Stomach (tissue), 9 donors: ENCODE measurements around the gene CRIM1. TPM values are rescaled to one million over a fixed set of nuclear protein-coding genes. Genes with fewer than 3 reads are reported as not detected.

Experiments used
- DNase-seq, 2 donors: peaks; one replicate each; pipeline versions ENCODE4 v3.0.0 to v3.0.0-alpha.2; 2013 to 2019
- H3K27ac ChIP-seq, 5 donors: fragments of 200-600 bp in 4 of 5; sonication (generic) in 4 of 5; one replicate each; pipeline ENCODE4 v1.5.1; 2013 to 2019; ENCODE audit warnings: mild to moderate bottlenecking in 1 of 5, moderate library complexity in 1 of 5
- H3K27me3 ChIP-seq, 3 donors: fragments of 200-600 bp; sonication (generic); one replicate each; pipeline ENCODE4 v1.5.1; 2017 to 2019; ENCODE audit warnings: mixed run types in 1 of 3
- H3K36me3 ChIP-seq, 4 donors: fragments of 200-600 bp; sonication (generic); 1 replicate in 3 of 4; 2 replicates in 1 of 4; pipeline ENCODE4 v1.5.1; 2016 to 2019
- H3K4me1 ChIP-seq, 4 donors: fragments of 200-600 bp; sonication (generic); one replicate each; pipeline ENCODE4 v1.5.1; 2016 to 2019
- H3K4me3 ChIP-seq, 4 donors: fragments of 200-600 bp; sonication (generic) in 3 of 4; one replicate each; pipeline ENCODE4 v1.5.1; 2016 to 2019; ENCODE audit warnings: mild to moderate bottlenecking in 1 of 4
- H3K9me3 ChIP-seq, 4 donors: fragments of 200-600 bp; sonication (generic); one replicate each; pipeline ENCODE4 v1.5.1; 2016 to 2019
- EP300 ChIP-seq: sonication (generic); formaldehyde crosslinking; IDR thresholded peaks from one replicate; pipeline ENCODE4 v1.6.1; 2017; ENCODE audit warnings: antibody characterized with exemption
- POLR2A ChIP-seq, 4 donors: fragments of 450-650 bp; IDR thresholded peaks; one replicate each; pipeline ENCODE4 v1.6.1; 2016; ENCODE audit warnings: antibody characterized with exemption in 4 of 4, control low read depth in 2 of 4, mild to moderate bottlenecking in 1 of 4, moderate library complexity in 1 of 4
- POLR2AphosphoS5 ChIP-seq, 3 donors: sonication (generic); formaldehyde crosslinking; IDR thresholded peaks; one replicate each; pipeline ENCODE4 v1.6.1; 2016; ENCODE audit warnings: antibody characterized with exemption in 3 of 3
- WGBS, 5 donors: extraction: QIAGEN DNeasy Blood & Tissue Kit in 3 of 5; methylation state at CpG; one replicate each; pipeline versions ENCODE4 v1.1.5 to v1.1.7; 2013 to 2018; 5-methylcytosine and 5-hydroxymethylcytosine counted together
- intact Hi-C: fragments of 100-400 bp; cut with DNase I; formaldehyde crosslinking; loops from one replicate; pipeline ENCODE4 v1.15.1; 2023; ENCODE audit warnings: low total_unique reads
- polyA plus RNA-seq, 3 donors: library from polyadenylated mRNA; stranded (reverse); fragments of 200-250 nt; gene quantifications; one replicate each; pipeline ENCODE4 v1.2.3, GENCODE V29; 2013
- total RNA-seq, 5 donors: library from RNA; depleted of rRNA; stranded (reverse); fragments of >200 nt; gene quantifications; one replicate each; pipeline versions ENCODE4 v1.1.0 to v1.2.3, GENCODE V29; 2014 to 2016
- TF ChIP-seq, protein P1 (sequence below), 7 experiments: fragments of 450-650 bp in 4 of 7; fragments of 200-600 bp in 3 of 7; sonication (generic) in 3 of 7; IDR thresholded peaks; one replicate each; pipeline ENCODE4 v1.5.1; 2016 to 2019; ENCODE audit warnings: antibody characterized with exemption in 7 of 7, control low read depth in 2 of 7, mild to moderate bottlenecking in 1 of 7
- donor health status: healthy with polysubstance abuse.
- donor health status: Bipolar disorder and iron deficiency.
- donor health status: healthy.

Gene CRIM1
- total and polyA plus RNA-seq, 8 donors = 3.1 to 158 (median 50.7) TPM

DNA sequence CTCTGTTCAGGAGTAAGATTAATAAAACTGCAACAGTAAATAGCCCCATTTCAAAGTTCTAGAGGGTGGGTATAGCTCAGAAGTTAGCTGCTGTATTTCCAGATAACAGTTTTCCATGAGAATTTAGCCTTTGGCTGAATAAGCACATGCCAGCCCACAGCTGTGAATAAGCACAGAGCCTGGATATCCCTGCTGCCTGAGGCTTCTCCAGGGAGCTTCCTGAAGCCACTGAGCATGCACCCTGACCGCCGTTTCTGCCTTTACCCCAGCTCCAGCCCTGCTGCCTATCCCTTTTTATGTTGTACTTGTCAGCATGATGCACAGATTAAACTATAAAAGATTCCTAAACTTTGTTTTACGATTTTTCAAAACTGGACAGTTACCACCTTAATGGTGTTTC, 157.1 kb downstream of the CRIM1 start:
- no peak for TF ChIP-seq POLR2A (IDR thresholded peaks at IDR 0.05)
- TF ChIP-seq, protein P1, sequence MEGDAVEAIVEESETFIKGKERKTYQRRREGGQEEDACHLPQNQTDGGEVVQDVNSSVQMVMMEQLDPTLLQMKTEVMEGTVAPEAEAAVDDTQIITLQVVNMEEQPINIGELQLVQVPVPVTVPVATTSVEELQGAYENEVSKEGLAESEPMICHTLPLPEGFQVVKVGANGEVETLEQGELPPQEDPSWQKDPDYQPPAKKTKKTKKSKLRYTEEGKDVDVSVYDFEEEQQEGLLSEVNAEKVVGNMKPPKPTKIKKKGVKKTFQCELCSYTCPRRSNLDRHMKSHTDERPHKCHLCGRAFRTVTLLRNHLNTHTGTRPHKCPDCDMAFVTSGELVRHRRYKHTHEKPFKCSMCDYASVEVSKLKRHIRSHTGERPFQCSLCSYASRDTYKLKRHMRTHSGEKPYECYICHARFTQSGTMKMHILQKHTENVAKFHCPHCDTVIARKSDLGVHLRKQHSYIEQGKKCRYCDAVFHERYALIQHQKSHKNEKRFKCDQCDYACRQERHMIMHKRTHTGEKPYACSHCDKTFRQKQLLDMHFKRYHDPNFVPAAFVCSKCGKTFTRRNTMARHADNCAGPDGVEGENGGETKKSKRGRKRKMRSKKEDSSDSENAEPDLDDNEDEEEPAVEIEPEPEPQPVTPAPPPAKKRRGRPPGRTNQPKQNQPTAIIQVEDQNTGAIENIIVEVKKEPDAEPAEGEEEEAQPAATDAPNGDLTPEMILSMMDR (IDR thresholded peaks at IDR 0.05) = no peak
- TF ChIP-seq EP300 = no peak
- TF ChIP-seq POLR2AphosphoS5 (IDR thresholded peaks at IDR 0.05) = no peak
- Histone ChIP-seq H3K36me3 (peaks cover 8 to 76% (median 70%) of the 10 kb centered on the region in 4 donors), H3K9me3 (no peaks in the 10 kb centered on the region), H3K4me1 (no peaks in the 10 kb centered on the region), H3K27me3 (no peaks in the 10 kb centered on the region), H3K4me3 (no peak overlapping the region), H3K27ac (no peak overlapping the region)
- intact Hi-C loops = no loop called here
- WGBS, 5 donors = 77 to 89% (median 80%) methylated on average over 3 of the region's 3 CpGs
- DNase-seq = no peak

DNA sequence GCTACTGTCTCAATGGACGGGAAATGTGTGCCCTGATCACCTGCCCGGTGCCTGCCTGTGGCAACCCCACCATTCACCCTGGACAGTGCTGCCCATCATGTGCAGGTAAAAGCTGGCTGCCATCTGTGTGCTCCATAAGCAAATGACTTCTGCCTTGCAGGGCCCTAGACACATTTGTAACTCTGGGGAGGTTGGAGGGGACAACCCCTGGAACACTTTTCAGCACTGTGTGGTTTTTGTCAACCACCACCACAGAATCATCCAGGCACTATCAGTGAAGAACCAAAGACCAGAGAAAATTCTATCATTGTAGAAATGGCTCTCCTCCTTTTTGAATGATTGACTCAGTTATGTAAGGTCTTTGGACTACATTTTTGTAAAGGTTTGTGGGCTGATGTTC, 158.1 kb downstream of the CRIM1 start:
- Histone ChIP-seq H3K9me3 (no peaks in the 10 kb centered on the region), H3K36me3 (peaks cover 8 to 84% (median 75%) of the 10 kb centered on the region in 4 donors), H3K27ac (no peak overlapping the region), H3K4me1 (no peaks in the 10 kb centered on the region), H3K4me3 (no peak overlapping the region), H3K27me3 (no peaks in the 10 kb centered on the region)
- DNase-seq = no peak
- intact Hi-C loops = no loop called here
- 86 to 100% (median 96%) methylated on average over 2 of the region's 2 CpGs for WGBS, 5 donors
- TF ChIP-seq, protein P1 (IDR thresholded peaks at IDR 0.05) = no peak
- no peak for TF ChIP-seq EP300
- no peak for TF ChIP-seq POLR2AphosphoS5 (IDR thresholded peaks at IDR 0.05)
- TF ChIP-seq POLR2A (IDR thresholded peaks at IDR 0.05) = no peak

DNA sequence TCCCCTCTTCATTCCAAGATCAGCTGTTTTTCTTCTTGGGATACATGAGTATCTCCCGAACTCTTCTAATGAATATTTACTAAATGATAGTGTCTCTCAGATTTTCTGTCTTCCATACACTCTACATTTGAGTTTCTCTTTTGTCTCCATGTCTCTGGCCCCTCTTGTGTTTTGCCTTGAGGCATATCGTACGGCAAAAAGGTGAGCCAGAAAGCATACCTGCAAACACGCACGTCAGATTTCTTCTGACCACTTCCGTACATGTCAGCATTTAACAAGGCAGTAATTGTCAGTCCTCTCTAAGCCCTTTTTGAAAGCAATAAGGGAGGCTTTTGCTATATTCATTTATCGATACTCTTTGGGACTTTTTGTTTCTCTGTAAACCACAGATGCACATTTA, 160.0 kb downstream of the CRIM1 start:
- DNase-seq = no peak
- Histone ChIP-seq H3K27me3 (no peaks in the 10 kb centered on the region), H3K4me3 (no peak overlapping the region), H3K27ac (no peak overlapping the region), H3K36me3 (peaks cover 15 to 96% (median 83%) of the 10 kb centered on the region in 4 donors), H3K4me1 (no peaks in the 10 kb centered on the region), H3K9me3 (no peaks in the 10 kb centered on the region)
- no peak for TF ChIP-seq POLR2AphosphoS5 (IDR thresholded peaks at IDR 0.05)
- 94 to 96% (median 95%) methylated on average over 7 of the region's 7 CpGs for WGBS, 5 donors
- intact Hi-C loops = no loop called here

DNA sequence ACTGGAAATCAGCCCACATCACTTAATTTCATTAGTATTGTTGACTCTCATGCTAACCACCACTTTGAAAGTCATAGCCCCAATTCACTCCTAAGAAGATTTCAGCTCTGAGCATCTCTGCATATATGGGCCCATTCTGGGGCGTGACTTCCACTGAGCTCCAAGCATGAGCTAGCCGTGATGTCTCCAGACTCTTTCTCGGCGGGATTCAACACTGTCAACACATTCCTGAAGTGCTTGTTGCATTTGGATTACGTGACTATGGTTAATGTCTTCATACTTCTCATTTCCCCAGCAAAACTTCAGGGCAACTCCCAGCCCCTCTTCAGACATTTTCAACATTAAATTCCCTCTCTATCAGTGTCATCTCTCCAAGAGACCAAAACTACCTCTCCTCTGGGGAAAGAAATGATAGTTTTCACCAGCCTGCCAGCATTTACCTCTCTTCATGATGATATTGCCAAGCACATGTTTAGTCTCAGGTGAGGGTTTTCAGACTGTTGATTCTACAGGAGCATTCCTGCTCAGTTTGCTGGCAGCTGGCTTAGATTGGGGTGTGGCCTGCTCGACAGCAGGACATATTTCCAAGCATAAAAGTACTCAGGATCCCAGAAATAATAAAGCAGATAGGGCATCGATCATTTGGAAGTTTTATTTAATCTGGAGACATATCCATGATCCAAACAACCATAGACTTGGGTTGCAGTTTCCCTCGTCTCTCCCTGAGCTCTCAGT, 160.7 kb downstream of the CRIM1 start:
- Histone ChIP-seq H3K27me3 (no peaks in the 10 kb centered on the region), H3K27ac (no peak overlapping the region), H3K36me3 (peaks cover 15 to 99% (median 88%) of the 10 kb centered on the region in 4 donors), H3K9me3 (no peaks in the 10 kb centered on the region), H3K4me3 (no peak overlapping the region), H3K4me1 (no peaks in the 10 kb centered on the region)
- no peak for DNase-seq
- WGBS, 5 donors = 75 to 83% (median 80%) methylated on average over 8 of the region's 8 CpGs
- intact Hi-C loops = no loop called here
- TF ChIP-seq, protein P1 (IDR thresholded peaks at IDR 0.05) = no peak
- no peak for TF ChIP-seq POLR2AphosphoS5 (IDR thresholded peaks at IDR 0.05)
- no peak for TF ChIP-seq EP300
- TF ChIP-seq POLR2A (IDR thresholded peaks at IDR 0.05) = no peak

DNA sequence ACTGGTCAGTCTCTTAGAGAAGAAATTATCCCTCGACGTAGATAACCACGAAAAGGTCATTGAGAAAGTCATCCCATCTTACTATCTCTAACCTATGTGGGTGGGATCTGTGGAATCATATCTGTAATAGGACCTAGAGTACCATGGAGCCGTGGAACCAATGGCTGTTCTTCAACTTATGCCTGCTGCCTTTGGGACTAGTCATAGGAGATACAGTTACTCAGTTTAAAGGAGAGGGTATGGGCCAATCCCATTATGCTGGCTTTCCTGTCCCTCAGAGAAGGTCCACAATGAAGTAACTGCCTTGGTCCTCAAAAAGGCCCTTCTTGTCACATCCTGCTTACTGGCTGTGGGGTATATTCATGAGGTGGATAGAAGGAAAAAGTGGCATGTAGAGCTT, 164.9 kb downstream of the CRIM1 start:
- no peaks in the 10 kb centered on the region for H3K27me3 ChIP-seq
- H3K9me3 ChIP-seq = no peaks in the 10 kb centered on the region
- H3K36me3 ChIP-seq = peaks cover 21 to 94% (median 71%) of the 10 kb centered on the region in 4 donors
- WGBS, 5 donors = 94 to 99% (median 96%) methylated on average over 4 of the region's 4 CpGs
- no peak for DNase-seq
- TF ChIP-seq, protein P1 (IDR thresholded peaks at IDR 0.05) = no peak
- TF ChIP-seq EP300 = no peak
- TF ChIP-seq POLR2A (IDR thresholded peaks at IDR 0.05) = no peak
- TF ChIP-seq POLR2AphosphoS5 (IDR thresholded peaks at IDR 0.05) = no peak
- H3K4me1 ChIP-seq = no peaks in the 10 kb centered on the region
- H3K27ac ChIP-seq = no peak overlapping the region
- intact Hi-C loops = no loop called here
- H3K4me3 ChIP-seq = no peak overlapping the region
